GM12873 (cell line): ENCODE results near the gene PRSS22.

Experiments
- CTCF ChIP-seq: IDR thresholded peaks from 2 replicates; pipeline ENCODE4 v1.5.1; 2012; ENCODE audit warnings: low read depth, mild to moderate bottlenecking, moderate library complexity, low read length, control low read depth; ENCODE audit not compliant: insufficient read depth; ENCODE audit errors: missing control alignments

Gene PRSS22

GRCh38 chr16:2814551-2815298 is 43.2 kb downstream of the PRSS22 start:
- TF ChIP-seq CTCF, result no peak

- TF ChIP-seq CTCF, result no peak
Measured at GRCh38 chr16:2813771-2814221, 44.2 kb downstream of the PRSS22 start.

GRCh38 chr16:2811703-2812471 is 46.1 kb downstream of the PRSS22 start:
- no peak for TF ChIP-seq CTCF

GRCh38 chr16:2810651-2811050 is 47.3 kb downstream of the PRSS22 start:
- no peak for TF ChIP-seq CTCF

- no peak for TF ChIP-seq CTCF
Measured at GRCh38 chr16:2809149-2809760, 48.7 kb downstream of the PRSS22 start.

- TF ChIP-seq CTCF, result no peak
Measured at GRCh38 chr16:2808181-2808580, 49.8 kb downstream of the PRSS22 start.

- TF ChIP-seq CTCF, result no peak
Measured at GRCh38 chr16:2806286-2806685, 51.7 kb downstream of the PRSS22 start.
